ENCODE measurements around the gene DPT.

- TF ChIP-seq POLR2A (IDR thresholded peaks at IDR 0.05; ENCODE audit: low read depth, low read length) (no peak), PAX5 (IDR thresholded peaks at IDR 0.05; ENCODE audit: insufficient read depth, low read length, severe bottlenecking) (no peak), POLR2AphosphoS5 (IDR thresholded peaks at IDR 0.05; ENCODE audit: low read depth, low read length) (no peak), TAF1 (IDR thresholded peaks at IDR 0.05; ENCODE audit: low read depth, low read length) (no peak), SPI1 (IDR thresholded peaks at IDR 0.05; ENCODE audit: low read depth, low read length) (no peak), POU2F2 (IDR thresholded peaks at IDR 0.05; ENCODE audit: low read depth, low read length) (no peak)
Observed at GRCh38 chr1:168717906-168718891, 10.8 kb downstream of the DPT start.
